ENCODE measurements around the gene BCL7A. TPM values are rescaled to one million over a fixed set of nuclear protein-coding genes. Genes with fewer than 3 reads are reported as not detected.

The BCL7A gene
- total and polyA plus RNA-seq, 2 of the 8 experiments (the other 6 are each of a cell fraction or from before 2014, with no cell fraction given), result 11.9 to 12.7 TPM

GRCh38 chr12:122088179-122088810 lies 66.6 kb downstream of the BCL7A start:
- Histone ChIP-seq H3K4ac (replicated peaks; ENCODE audit: insufficient read length, low read depth, low read length) (no peak overlapping the region), H3K23ac (ENCODE audit: insufficient read length) (no peak overlapping the region), H4K91ac (replicated peaks; ENCODE audit: insufficient read length, low read length) (no peak overlapping the region), H3K4me3 (ENCODE audit: extremely low read depth in 1 of 4, insufficient read depth in 2 of 4, low read depth in 3 of 4, low read length in 4 of 4) (no peak overlapping the region), H3K4me1 (replicated peaks in 1 of 4; ENCODE audit: control insufficient read depth in 3 of 4, insufficient read depth in 4 of 4, low read length in 3 of 4) (peaks cover 0 to 4% (median 1%) of the 10 kb centered on the region in 4 experiments; a peak in 4 of 7 replicates), H3K27me3 (replicated peaks in 1 of 4; ENCODE audit: control insufficient read depth in 3 of 4, extremely low read depth in 1 of 4, insufficient read depth in 3 of 4, low read length in 3 of 4) (no peaks in the 10 kb centered on the region), H4K8ac (ENCODE audit: extremely low read depth, insufficient read depth, low read length) (no peak overlapping the region), H3K36me3 (ENCODE audit: control insufficient read depth in 2 of 4, insufficient read depth in 4 of 4, low read length in 3 of 4) (peaks cover 0 to 5% (median 0%) of the 10 kb centered on the region in 4 experiments; a peak in 2 of 8 replicates), H3K18ac (ENCODE audit: extremely low read depth, low read length) (no peak overlapping the region), H3K56ac (replicated peaks; ENCODE audit: insufficient read length, low read depth, low read length) (no peak overlapping the region), H3K79me1 (ENCODE audit: low read depth, low read length) (peaks cover 19% of the 10 kb centered on the region), H2BK12ac (ENCODE audit: low read depth, low read length) (no peak overlapping the region), H4K20me1 (replicated peaks in 1 of 2; ENCODE audit: control insufficient read depth in 1 of 2, insufficient read depth in 2 of 2, low read length in 2 of 2) (peaks cover 2 to 9% of the 10 kb centered on the region in 2 experiments), H3K79me2 (ENCODE audit: control insufficient read depth in 1 of 2, insufficient read depth in 2 of 2, low read length in 2 of 2) (peaks cover 5 to 13% of the 10 kb centered on the region in 2 experiments; a peak in 3 of 4 replicates), H3K27ac (ENCODE audit: low read depth, low read length) (no peak overlapping the region), H2AK5ac (ENCODE audit: low read depth, low read length) (no peak overlapping the region), H2AFZ (ENCODE audit: low read length) (no peak overlapping the region), H4K5ac (ENCODE audit: insufficient read length, low read depth, low read length) (no peak overlapping the region), H3K14ac (ENCODE audit: insufficient read length) (no peak overlapping the region), H3K9ac (replicated peaks in 1 of 4; ENCODE audit: extremely low read depth in 1 of 4, low read depth in 3 of 4, low read length in 3 of 4) (no peak overlapping the region), H3K23me2 (ENCODE audit: low read depth, low read length) (peaks cover 7% of the 10 kb centered on the region; the same call in 1 of the 2 replicates), H2BK120ac (replicated peaks; ENCODE audit: low read depth, low read length) (no peak overlapping the region), H3K4me2 (ENCODE audit: insufficient read depth in 1 of 2, low read depth in 2 of 2, low read length in 2 of 2) (no peak overlapping the region), H2BK5ac (ENCODE audit: low read depth, low read length) (no peak overlapping the region), H3K9me3 (ENCODE audit: insufficient read depth in 2 of 2, low read depth in 1 of 2, low read length in 1 of 2) (no peaks in the 10 kb centered on the region), H2BK20ac (ENCODE audit: low read length) (no peak overlapping the region), H2BK15ac (ENCODE audit: low read length) (no peak overlapping the region)
- FAIRE-seq (no peak), DNase-seq (ENCODE audit: low read depth in 1 of 2, low spot score in 2 of 2) (no peak)
- ChIA-PET POLR2A (ENCODE audit: partially characterized antibody) (interaction anchor here (0.7 to 4.8 kb wide), 10 partner anchors 9 to 49 kb away, joined by 3 to 20 read pairs (median 3); partner anchors contain the start of gene MLXIP), CTCF (ENCODE audit: partially characterized antibody) (interaction anchor here (0.7 to 8.0 kb wide), 10 partner anchors 10 to 154 kb away, joined by 3 to 52 read pairs (median 6); no protein-coding TSS in a partner anchor)
- WGBS, 2 experiments (ENCODE audit: extremely low coverage in 1 of 2, insufficient coverage in 1 of 2, insufficient read length in 1 of 2, insufficient replicate concordance in 2 of 2, low coverage in 1 of 2, low lambda C conversion rate in 2 of 2, missing lambda C conversion rate in 1 of 2), result 84% methylated on average over 9 of the region's 9 CpGs; no CpG with 5 or more reads in 1 of the 2 experiments
- TF ChIP-seq EP300 (IDR thresholded peaks at IDR 0.05; ENCODE audit: borderline replicate concordance in 1 of 2, low read depth in 2 of 2, low read length in 2 of 2) (no peak), RAD21 (IDR thresholded peaks at IDR 0.05 in 1 of 2, conservative IDR thresholded peaks at IDR 0.05 in 1 of 2; ENCODE audit: low read depth in 2 of 2, low read length in 2 of 2) (no peak), USF2 (IDR thresholded peaks at IDR 0.05; ENCODE audit: low read length) (no peak), CHD2 (IDR thresholded peaks at IDR 0.05; ENCODE audit: low read length) (no peak), KDM4A (IDR thresholded peaks at IDR 0.05; ENCODE audit: low read depth, low read length, severe bottlenecking) (no peak), POU5F1 (IDR thresholded peaks at IDR 0.05; ENCODE audit: low read depth, low read length) (no peak), ATF2 (IDR thresholded peaks at IDR 0.05; ENCODE audit: low read length) (no peak), JUND (IDR thresholded peaks at IDR 0.05; ENCODE audit: low read length) (no peak), TCF12 (IDR thresholded peaks at IDR 0.05; ENCODE audit: low read depth, low read length) (no peak)
